K562 (cell line): ENCODE data around the gene GABRR2. TPM values are rescaled to one million over a fixed set of nuclear protein-coding genes. Genes with fewer than 3 reads are reported as not detected.

Source experiments
- ATAC-seq: fragments of 200-7000 bp; cut with Tn5 transposase; 3 replicates; pipeline ENCODE4 v1.9.1; 2020; ENCODE audit warnings: moderate library complexity
- BruUV-seq: library from RNA; stranded (reverse); fragments of 400-500 nt; replicated peaks from 2 replicates; lab custom pipeline; 2021; lab: Mats Ljungman, UMichigan
- CTCF ChIA-PET: fragments of 300-600 bp; formaldehyde crosslinking; extraction: SDS; loops from one replicate; lab custom pipeline; 2021; ENCODE audit warnings: low intra/inter-chr PET ratio; lab: Yijun Ruan, JAX
- POLR2A ChIA-PET: fragments of 300-600, 350-650 bp; sonication (Branson Sonifier 250); formaldehyde crosslinking; extraction: SDS; loops from one replicate; lab custom pipeline; 2021; ENCODE audit warnings: antibody characterized with exemption, inconsistent platforms; lab: Yijun Ruan, JAX
- DNase-seq, 4 experiments: peaks; one replicate each; pipeline versions ENCODE4 v3.0.0 to v3.0.0-alpha.2; 2011 to 2018; ENCODE audit warnings: low spot score in 3 of 4, mixed read lengths in 3 of 4; ENCODE audit errors: extremely low read depth in 1 of 4
- FAIRE-seq: peaks from 2 replicates; lab custom pipeline; 2011; peaks lifted over from hg19 to GRCh38; lab: Jason Lieb, UNC
- H2AFZ ChIP-seq: 2 replicates; pipeline ENCODE4 v1.6.0; 2011; ENCODE audit warnings: low read depth, low read length, control low read depth, inconsistent platforms
- H3K27ac ChIP-seq: fragments of 200-600 bp; 3 replicates; pipeline ENCODE4 v1.8.0; 2011; ENCODE audit warnings: low read depth, mild to moderate bottlenecking, control low read depth, inconsistent platforms, low read length, moderate library complexity, mixed read lengths; ENCODE audit errors: extremely low read depth
- H3K27me3 ChIP-seq, 2 experiments: fragments of 300-600 bp in 1 of 2; 2 replicates in 1 of 2; 3 replicates in 1 of 2; pipeline versions ENCODE4 v1.6.0 to v1.8.0; 2011; ENCODE audit warnings: inconsistent platforms in 2 of 2, low read length in 2 of 2, mild to moderate bottlenecking in 1 of 2, mixed read lengths in 1 of 2, moderate library complexity in 1 of 2; ENCODE audit not compliant: control insufficient read depth in 2 of 2, insufficient read depth in 2 of 2
- H3K36me3 ChIP-seq: fragments of 300-600 bp; 3 replicates; pipeline ENCODE4 v1.8.0; 2011; ENCODE audit warnings: mild to moderate bottlenecking, low read length, inconsistent platforms; ENCODE audit not compliant: control insufficient read depth, insufficient read depth
- H3K4me1 ChIP-seq, 2 experiments: fragments of 200-600 bp in 1 of 2; replicated peaks in 1 of 2; 2 replicates in 1 of 2; 3 replicates in 1 of 2; pipeline versions ENCODE4 v1.5.1 to v1.8.0; 2011; ENCODE audit warnings: inconsistent platforms in 2 of 2, low read length in 2 of 2, mild to moderate bottlenecking in 1 of 2, mixed read lengths in 1 of 2, moderate library complexity in 1 of 2; ENCODE audit not compliant: control insufficient read depth in 2 of 2, insufficient read depth in 2 of 2
- H3K4me2 ChIP-seq: 2 replicates; pipeline ENCODE4 v1.6.1; 2011; ENCODE audit warnings: low read length, control low read depth, inconsistent platforms, mixed read lengths; ENCODE audit not compliant: insufficient read depth
- H3K4me3 ChIP-seq: fragments of 200-600 bp; sonication (generic), shearing (Covaris generic); 2 replicates; pipeline ENCODE4 v1.5.1; 2016; ENCODE audit warnings: control low read depth, inconsistent platforms
- H3K79me2 ChIP-seq: fragments of 200-600 bp; 3 replicates; pipeline ENCODE4 v1.8.0; 2011; ENCODE audit warnings: low read length, inconsistent platforms; ENCODE audit not compliant: control insufficient read depth, insufficient read depth
- H3K9ac ChIP-seq, 2 experiments: 2 replicates each; pipeline versions ENCODE4 v1.6.0 to v1.6.1; 2011; ENCODE audit warnings: low read depth in 2 of 2, low read length in 2 of 2, control low read depth in 1 of 2, inconsistent platforms in 1 of 2, mild to moderate bottlenecking in 1 of 2, mixed read lengths in 1 of 2; ENCODE audit not compliant: insufficient read depth in 1 of 2
- H3K9me1 ChIP-seq: one replicate; pipeline ENCODE4 v1.6.0; 2011; ENCODE audit warnings: inconsistent platforms, mild to moderate bottlenecking, low read length, moderate library complexity; ENCODE audit not compliant: control insufficient read depth, insufficient read depth
- H3K9me3 ChIP-seq: replicated peaks from 2 replicates; pipeline ENCODE4 v1.5.1; 2011; ENCODE audit warnings: low read depth, low read length, inconsistent platforms; ENCODE audit not compliant: control insufficient read depth, insufficient read depth
- H4K20me1 ChIP-seq: replicated peaks from 2 replicates; pipeline ENCODE4 v1.6.1; 2011; ENCODE audit warnings: low read length, inconsistent platforms, mixed read lengths; ENCODE audit not compliant: control insufficient read depth, insufficient read depth
- HDAC2 ChIP-seq: fragments of 450-650 bp; IDR thresholded peaks from 2 replicates; pipeline ENCODE4 v1.6.1; 2016; ENCODE audit warnings: mild to moderate bottlenecking
- RREB1 ChIP-seq: fragments of 250-450 bp; sonication (Bioruptor Pico); IDR thresholded peaks from 2 replicates; pipeline ENCODE4 v1.4.0; 2020
- SMARCC2 ChIP-seq: fragments of 450-650 bp; IDR thresholded peaks from 2 replicates; pipeline ENCODE4 v1.6.1; 2017; ENCODE audit warnings: antibody characterized with exemption, moderate library complexity, mild to moderate bottlenecking, low read depth
- ZNF239 ChIP-seq: fragments of 250-450 bp; sonication (Bioruptor Pico); IDR thresholded peaks from 2 replicates; pipeline ENCODE4 v1.4.0; 2020; ENCODE audit warnings: mild to moderate bottlenecking
- WGBS: fragments of 100-300 bp; shearing (Covaris generic); methylation state at CpG from one replicate; pipeline ENCODE4 v1.1.6; 2016; ENCODE audit warnings: low coverage, mixed read lengths; ENCODE audit not compliant: insufficient coverage; ENCODE audit errors: missing lambda C conversion rate; 5-methylcytosine and 5-hydroxymethylcytosine counted together
- in situ Hi-C: fragments of 300-500 bp; cut with MboI; formaldehyde crosslinking; loops from 4 replicates; pipeline ENCODE4 v1.15.0; 2018; ENCODE audit warnings: inconsistent platforms, mixed read lengths
- intact Hi-C: fragments of 100-400 bp; cut with micrococcal nuclease; formaldehyde crosslinking; loops from 2 replicates; pipeline ENCODE4 v1.14.2; 2022
- polyA plus RNA-seq, 8 experiments: library from polyadenylated mRNA; depleted of rRNA in 4 of 8; stranded (reverse) in 5 of 8; unstranded in 3 of 8; fragments of >200 nt; fragmentation: Nextera tagmentation in 2 of 8; fragmentation: Illumina TruSeq in 1 of 8; extraction: Ambion mirVana in 2 of 8; extraction: Trizol in 1 of 8; gene quantifications; 2 replicates each; pipeline versions ENCODE4 v1.2.1 to v1.2.3, GENCODE V29; 2011 to 2014; ENCODE audit warnings: inconsistent platforms in 1 of 8, missing spikeins in 1 of 8
- total RNA-seq, 7 experiments: library from RNA; depleted of rRNA in 6 of 7; stranded (reverse); fragments of >200 nt in 6 of 7; fragmentation: Illumina TruSeq in 2 of 7; extraction: Trizol in 2 of 7; gene quantifications; 2 replicates each; pipeline versions ENCODE4 v1.2.1 to v1.2.3, GENCODE V29; 2011 to 2021; ENCODE audit warnings: low replicate concordance in 1 of 7

GABRR2 gene
- total and polyA plus RNA-seq, 9 of the 15 experiments (the other 6 are each of a cell fraction or from before 2014, with no cell fraction given), result 0.09 to 0.13 (median 0.10) TPM; not detected in 6

GRCh38 chr6:89348372-89348771 lies 33.3 kb upstream of the GABRR2 start:
- H3K9ac ChIP-seq, result no peak overlapping the region
- BruUV-seq, result no TSS peak
- no peak overlapping the region for H3K27ac ChIP-seq
- no peaks in the 10 kb centered on the region for H3K36me3 ChIP-seq
- peaks cover 73% of the 10 kb centered on the region for H3K79me2 ChIP-seq
- peaks cover 18% of the 10 kb centered on the region in 2 experiments for H3K4me1 ChIP-seq
- H3K27me3 ChIP-seq, result no peaks in the 10 kb centered on the region
- no peaks in the 10 kb centered on the region; the same call in 1 of the 2 replicates for H4K20me1 ChIP-seq
- no peaks in the 10 kb centered on the region for H3K9me1 ChIP-seq
- no peak for DNase-seq
- CTCF ChIA-PET, result no interaction called here
- POLR2A ChIA-PET, result interaction anchor here (2.3 kb wide), 1 partner anchor 9 kb away, joined by 10 read pairs; no protein-coding TSS in a partner anchor
- H3K4me2 ChIP-seq, result no peak overlapping the region
- WGBS, result 85% methylated on average over 1 of the region's 1 CpG
- no peaks in the 10 kb centered on the region for H3K9me3 ChIP-seq
- in situ Hi-C loops (no loop called here), intact Hi-C loops (no loop called here)
- no peak overlapping the region for H2AFZ ChIP-seq
- no peak overlapping the region for H3K4me3 ChIP-seq
- FAIRE-seq, result no peak
- no peak for TF ChIP-seq ZNF239 (CRISPR knock-in tag)
- no peak for TF ChIP-seq RREB1 (CRISPR knock-in tag)
- TF ChIP-seq SMARCC2, result no peak
- TF ChIP-seq HDAC2, result no peak
- TF ChIP-seq, all 486 proteins: peak for 0
- no peak for ATAC-seq
